ENCODE results near the gene ABCC10.

DNA sequence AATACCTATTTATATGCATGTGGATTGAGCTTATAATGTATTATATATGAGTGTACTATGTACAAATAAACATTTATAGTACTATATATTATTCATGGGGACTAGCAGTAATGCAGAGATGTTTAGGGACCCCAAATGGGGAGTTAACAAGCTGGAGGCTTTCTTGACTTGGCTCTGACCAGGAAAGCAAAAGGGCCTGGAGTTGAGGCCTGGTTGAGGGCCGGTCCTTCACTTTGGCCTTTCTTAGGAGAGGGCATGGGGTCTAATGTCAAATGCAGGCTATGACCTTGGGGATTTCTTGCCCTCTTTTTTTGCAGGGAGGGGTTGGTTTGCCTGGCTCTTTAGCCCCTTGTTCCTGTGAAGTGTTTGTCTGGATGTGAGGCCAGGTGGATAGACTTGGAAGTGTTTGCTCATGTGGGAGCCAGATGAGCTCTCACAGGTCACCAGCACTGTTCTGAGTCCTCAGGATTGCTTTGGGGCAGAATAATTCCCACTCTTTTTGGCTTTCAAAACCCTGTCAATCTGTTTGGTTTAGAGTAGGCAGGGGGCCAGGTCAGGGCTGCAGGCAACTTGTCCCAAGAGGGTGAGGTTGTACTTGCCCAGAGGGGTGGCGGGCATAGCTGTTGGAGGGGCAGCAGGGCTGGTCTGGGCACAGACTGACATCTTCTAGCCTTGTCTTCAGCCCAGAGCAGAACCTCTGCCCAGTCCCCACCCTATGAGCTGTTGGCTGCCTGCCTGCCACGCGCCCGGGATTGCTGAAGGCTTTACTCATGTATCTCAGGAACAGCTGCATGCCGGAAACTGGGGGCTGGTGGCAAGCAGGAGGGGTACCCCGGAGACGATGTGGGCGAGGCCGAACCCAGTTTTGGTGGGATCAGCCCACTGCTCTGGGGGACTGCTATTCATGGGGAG is 64.7 kb downstream of the ABCC10 start:
- TF ChIP-seq, protein P1, sequence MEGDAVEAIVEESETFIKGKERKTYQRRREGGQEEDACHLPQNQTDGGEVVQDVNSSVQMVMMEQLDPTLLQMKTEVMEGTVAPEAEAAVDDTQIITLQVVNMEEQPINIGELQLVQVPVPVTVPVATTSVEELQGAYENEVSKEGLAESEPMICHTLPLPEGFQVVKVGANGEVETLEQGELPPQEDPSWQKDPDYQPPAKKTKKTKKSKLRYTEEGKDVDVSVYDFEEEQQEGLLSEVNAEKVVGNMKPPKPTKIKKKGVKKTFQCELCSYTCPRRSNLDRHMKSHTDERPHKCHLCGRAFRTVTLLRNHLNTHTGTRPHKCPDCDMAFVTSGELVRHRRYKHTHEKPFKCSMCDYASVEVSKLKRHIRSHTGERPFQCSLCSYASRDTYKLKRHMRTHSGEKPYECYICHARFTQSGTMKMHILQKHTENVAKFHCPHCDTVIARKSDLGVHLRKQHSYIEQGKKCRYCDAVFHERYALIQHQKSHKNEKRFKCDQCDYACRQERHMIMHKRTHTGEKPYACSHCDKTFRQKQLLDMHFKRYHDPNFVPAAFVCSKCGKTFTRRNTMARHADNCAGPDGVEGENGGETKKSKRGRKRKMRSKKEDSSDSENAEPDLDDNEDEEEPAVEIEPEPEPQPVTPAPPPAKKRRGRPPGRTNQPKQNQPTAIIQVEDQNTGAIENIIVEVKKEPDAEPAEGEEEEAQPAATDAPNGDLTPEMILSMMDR (IDR thresholded peaks at IDR 0.05; ENCODE audit: poor library complexity, severe bottlenecking): no peak
- no peak for TF ChIP-seq EZH2 (IDR thresholded peaks at IDR 0.05; ENCODE audit: borderline replicate concordance, insufficient read depth, low read length, poor library complexity, severe bottlenecking)
- no peak for TF ChIP-seq POLR2AphosphoS5 (IDR thresholded peaks at IDR 0.05)
- TF ChIP-seq RAD21 (conservative IDR thresholded peaks at IDR 0.05): no peak
- TF ChIP-seq SMC3 (conservative IDR thresholded peaks at IDR 0.05; ENCODE audit: poor library complexity): no peak
- TF ChIP-seq EP300 (conservative IDR thresholded peaks at IDR 0.05; ENCODE audit: poor library complexity, severe bottlenecking): no peak
- TF ChIP-seq, protein P2, sequence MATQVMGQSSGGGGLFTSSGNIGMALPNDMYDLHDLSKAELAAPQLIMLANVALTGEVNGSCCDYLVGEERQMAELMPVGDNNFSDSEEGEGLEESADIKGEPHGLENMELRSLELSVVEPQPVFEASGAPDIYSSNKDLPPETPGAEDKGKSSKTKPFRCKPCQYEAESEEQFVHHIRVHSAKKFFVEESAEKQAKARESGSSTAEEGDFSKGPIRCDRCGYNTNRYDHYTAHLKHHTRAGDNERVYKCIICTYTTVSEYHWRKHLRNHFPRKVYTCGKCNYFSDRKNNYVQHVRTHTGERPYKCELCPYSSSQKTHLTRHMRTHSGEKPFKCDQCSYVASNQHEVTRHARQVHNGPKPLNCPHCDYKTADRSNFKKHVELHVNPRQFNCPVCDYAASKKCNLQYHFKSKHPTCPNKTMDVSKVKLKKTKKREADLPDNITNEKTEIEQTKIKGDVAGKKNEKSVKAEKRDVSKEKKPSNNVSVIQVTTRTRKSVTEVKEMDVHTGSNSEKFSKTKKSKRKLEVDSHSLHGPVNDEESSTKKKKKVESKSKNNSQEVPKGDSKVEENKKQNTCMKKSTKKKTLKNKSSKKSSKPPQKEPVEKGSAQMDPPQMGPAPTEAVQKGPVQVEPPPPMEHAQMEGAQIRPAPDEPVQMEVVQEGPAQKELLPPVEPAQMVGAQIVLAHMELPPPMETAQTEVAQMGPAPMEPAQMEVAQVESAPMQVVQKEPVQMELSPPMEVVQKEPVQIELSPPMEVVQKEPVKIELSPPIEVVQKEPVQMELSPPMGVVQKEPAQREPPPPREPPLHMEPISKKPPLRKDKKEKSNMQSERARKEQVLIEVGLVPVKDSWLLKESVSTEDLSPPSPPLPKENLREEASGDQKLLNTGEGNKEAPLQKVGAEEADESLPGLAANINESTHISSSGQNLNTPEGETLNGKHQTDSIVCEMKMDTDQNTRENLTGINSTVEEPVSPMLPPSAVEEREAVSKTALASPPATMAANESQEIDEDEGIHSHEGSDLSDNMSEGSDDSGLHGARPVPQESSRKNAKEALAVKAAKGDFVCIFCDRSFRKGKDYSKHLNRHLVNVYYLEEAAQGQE (IDR thresholded peaks at IDR 0.05; ENCODE audit: borderline replicate concordance): no peak
- TF ChIP-seq TAF1 (IDR thresholded peaks at IDR 0.05; ENCODE audit: low read depth): no peak

Measured in neural cell (in vitro differentiated cells).